ENCODE data around the gene ESPN.

The ESPN gene

GRCh38 chr1:6424619-6425593 lies at the start of gene ESPN:
Gene ESPN (plus strand): TSS chr1:6424776. CDS start chr1:6424956, 180 bp downstream.
- in situ Hi-C loops (cut with HindIII; ENCODE audit: low pct_unique_long_range_greater_than_20kb, low sequenced_read_pairs): no loop called here
- no peak for TF ChIP-seq JUND (IDR thresholded peaks at IDR 0.05; ENCODE audit: low read depth)
- DNase-seq (ENCODE audit: low read depth in 1 of 2, low spot score in 1 of 2): peak; percentile 61 to 74

GRCh38 chr1:6378096-6378746 lies 46.4 kb upstream of the ESPN start:
- DNase-seq (ENCODE audit: low read depth in 1 of 2, low spot score in 1 of 2): no peak
- in situ Hi-C loops (cut with HindIII; ENCODE audit: low pct_unique_long_range_greater_than_20kb, low sequenced_read_pairs): no loop called here
- no peak for TF ChIP-seq JUND (IDR thresholded peaks at IDR 0.05; ENCODE audit: low read depth)

GRCh38 chr1:6380037-6380436 lies 44.5 kb upstream of the ESPN start:
- DNase-seq (ENCODE audit: low read depth in 1 of 2, low spot score in 1 of 2): no peak
- in situ Hi-C loops (cut with HindIII; ENCODE audit: low pct_unique_long_range_greater_than_20kb, low sequenced_read_pairs): no loop called here
- no peak for TF ChIP-seq JUND (IDR thresholded peaks at IDR 0.05; ENCODE audit: low read depth)

- DNase-seq (ENCODE audit: low read depth in 1 of 2, low spot score in 1 of 2): no peak
- in situ Hi-C loops (cut with HindIII; ENCODE audit: low pct_unique_long_range_greater_than_20kb, low sequenced_read_pairs): no loop called here
- no peak for TF ChIP-seq JUND (IDR thresholded peaks at IDR 0.05; ENCODE audit: low read depth)
Observed at GRCh38 chr1:6384135-6384534, 40.4 kb upstream of the ESPN start.

DNA sequence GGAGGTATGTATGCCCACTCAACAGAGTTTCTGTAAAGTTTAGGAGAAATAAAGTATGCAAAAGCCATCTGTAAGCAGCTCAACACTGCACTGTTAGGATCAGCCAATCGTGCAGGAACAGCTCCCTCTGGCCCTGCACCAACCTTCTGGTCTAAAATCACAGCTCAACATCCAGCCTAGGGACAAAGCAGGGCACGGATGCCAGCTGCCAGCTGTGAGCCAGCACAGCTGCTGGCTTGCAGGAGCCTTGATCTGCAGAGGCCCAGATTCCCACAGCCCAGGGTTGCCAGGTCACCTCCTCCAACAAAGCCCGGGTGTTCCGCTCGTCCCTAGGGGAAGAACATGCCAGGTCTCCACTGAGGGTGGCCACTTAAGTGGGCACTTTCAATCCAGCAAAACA lies 39.6 kb upstream of the ESPN start:
- TF ChIP-seq JUND (IDR thresholded peaks at IDR 0.05; ENCODE audit: low read depth): no peak
- DNase-seq (ENCODE audit: low read depth in 1 of 2, low spot score in 1 of 2): no peak
- in situ Hi-C loops (cut with HindIII; ENCODE audit: low pct_unique_long_range_greater_than_20kb, low sequenced_read_pairs): no loop called here

GRCh38 chr1:6385488-6386191 lies 38.9 kb upstream of the ESPN start:
- peak in 1 of 2 experiments; percentile 78 for DNase-seq (ENCODE audit: low read depth in 1 of 2, low spot score in 1 of 2)
- in situ Hi-C loops (cut with HindIII; ENCODE audit: low pct_unique_long_range_greater_than_20kb, low sequenced_read_pairs): no loop called here
- TF ChIP-seq JUND (IDR thresholded peaks at IDR 0.05; ENCODE audit: low read depth): no peak

DNA sequence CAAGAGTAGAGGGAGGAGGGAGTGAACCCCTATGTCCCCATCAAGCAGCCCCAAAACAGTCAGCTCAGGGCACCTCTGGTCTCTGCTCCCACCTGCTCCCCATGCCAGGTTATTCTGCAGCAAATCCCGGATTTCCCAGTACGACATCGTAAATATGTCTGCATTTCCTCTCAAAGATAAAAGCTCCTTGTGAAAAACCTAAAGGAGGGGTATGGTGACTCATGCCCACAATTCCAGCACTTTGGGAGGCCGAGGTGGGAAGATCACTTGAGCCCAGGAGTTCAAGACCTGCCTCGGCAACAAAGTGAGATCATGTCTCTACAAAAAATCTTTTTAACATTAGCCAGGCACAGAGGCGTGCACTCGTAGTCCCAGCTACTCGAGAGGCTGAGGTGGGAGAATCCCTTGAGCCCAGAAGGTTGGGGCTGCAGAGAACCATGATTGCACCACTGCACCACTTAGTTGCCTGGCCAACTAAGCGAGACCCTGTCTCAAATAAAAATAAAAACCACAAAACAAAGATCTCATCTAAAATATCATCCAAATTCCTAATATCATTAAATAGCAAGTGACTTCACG lies 38.1 kb upstream of the ESPN start:
- in situ Hi-C loops (cut with HindIII; ENCODE audit: low pct_unique_long_range_greater_than_20kb, low sequenced_read_pairs): no loop called here
- no peak for TF ChIP-seq JUND (IDR thresholded peaks at IDR 0.05; ENCODE audit: low read depth)
- DNase-seq (ENCODE audit: low read depth in 1 of 2, low spot score in 1 of 2): no peak

GRCh38 chr1:6389971-6390370 lies 34.6 kb upstream of the ESPN start:
- in situ Hi-C loops (cut with HindIII; ENCODE audit: low pct_unique_long_range_greater_than_20kb, low sequenced_read_pairs): no loop called here
- no peak for DNase-seq (ENCODE audit: low read depth in 1 of 2, low spot score in 1 of 2)
- no peak for TF ChIP-seq JUND (IDR thresholded peaks at IDR 0.05; ENCODE audit: low read depth)

- in situ Hi-C loops (cut with HindIII; ENCODE audit: low pct_unique_long_range_greater_than_20kb, low sequenced_read_pairs): no loop called here
- no peak for DNase-seq (ENCODE audit: low read depth in 1 of 2, low spot score in 1 of 2)
- no peak for TF ChIP-seq JUND (IDR thresholded peaks at IDR 0.05; ENCODE audit: low read depth)
Observed at GRCh38 chr1:6391951-6392808, 32.4 kb upstream of the ESPN start.

DNA sequence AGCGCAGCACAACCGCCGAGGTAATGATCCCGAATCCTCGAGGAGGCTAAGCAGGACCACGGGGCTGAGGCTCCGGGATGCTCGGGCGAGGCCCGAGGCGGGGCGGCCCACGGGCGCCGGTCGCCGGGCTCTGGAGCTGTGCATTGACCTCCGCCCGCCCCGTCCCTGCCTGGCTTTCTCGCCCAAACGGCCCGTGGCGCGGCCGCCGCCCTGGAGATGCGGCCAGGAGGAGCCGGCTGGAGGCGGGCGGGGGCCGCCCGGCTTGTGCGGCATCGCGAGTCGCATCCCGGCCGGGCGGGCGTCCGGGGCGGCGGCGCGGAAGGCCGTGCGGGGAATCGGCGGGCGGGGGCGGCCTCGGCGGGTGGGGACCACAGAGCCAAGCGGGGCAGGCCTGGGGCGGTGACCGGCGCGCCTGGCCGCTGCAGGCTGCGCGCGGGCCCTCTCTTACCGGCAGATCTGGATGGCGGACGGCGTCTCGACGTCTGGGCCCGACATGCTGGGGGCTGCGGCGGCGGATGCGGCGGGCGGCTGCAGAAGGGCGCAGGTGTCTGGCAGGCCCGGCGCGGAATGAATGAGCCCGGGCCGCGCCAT lies 31.7 kb upstream of the ESPN start:
- in situ Hi-C loops (cut with HindIII; ENCODE audit: low pct_unique_long_range_greater_than_20kb, low sequenced_read_pairs): no loop called here
- TF ChIP-seq JUND (IDR thresholded peaks at IDR 0.05; ENCODE audit: low read depth): no peak
- DNase-seq (ENCODE audit: low read depth in 1 of 2, low spot score in 1 of 2): no peak
